Keratinocyte (primary cell): ENCODE results near the gene PHOSPHO1.

Experiments
- EZH2 ChIP-seq: IDR thresholded peaks from one replicate; pipeline ENCODE4 v1.6.1; 2012; ENCODE audit warnings: inconsistent platforms, mild to moderate bottlenecking, low read length, moderate library complexity
- TF ChIP-seq, protein P1 (sequence below), 3 experiments: IDR thresholded peaks in 1 of 3; conservative IDR thresholded peaks in 1 of 3; optimal IDR thresholded peaks in 1 of 3; 2 replicates in 2 of 3; 3 replicates in 1 of 3; pipeline versions ENCODE3 to v1.5.1; 2011; ENCODE audit warnings: low read length in 3 of 3, mild to moderate bottlenecking in 3 of 3, moderate library complexity in 2 of 3, control low read depth in 1 of 3, inconsistent platforms in 1 of 3; ENCODE audit not compliant: insufficient read depth in 2 of 3; ENCODE audit errors: extremely low read depth in 1 of 3

GRCh38 chr17:49235896-49236295, 5.3 kb upstream of the PHOSPHO1 start:
- no peak for TF ChIP-seq EZH2
- TF ChIP-seq, protein P1, sequence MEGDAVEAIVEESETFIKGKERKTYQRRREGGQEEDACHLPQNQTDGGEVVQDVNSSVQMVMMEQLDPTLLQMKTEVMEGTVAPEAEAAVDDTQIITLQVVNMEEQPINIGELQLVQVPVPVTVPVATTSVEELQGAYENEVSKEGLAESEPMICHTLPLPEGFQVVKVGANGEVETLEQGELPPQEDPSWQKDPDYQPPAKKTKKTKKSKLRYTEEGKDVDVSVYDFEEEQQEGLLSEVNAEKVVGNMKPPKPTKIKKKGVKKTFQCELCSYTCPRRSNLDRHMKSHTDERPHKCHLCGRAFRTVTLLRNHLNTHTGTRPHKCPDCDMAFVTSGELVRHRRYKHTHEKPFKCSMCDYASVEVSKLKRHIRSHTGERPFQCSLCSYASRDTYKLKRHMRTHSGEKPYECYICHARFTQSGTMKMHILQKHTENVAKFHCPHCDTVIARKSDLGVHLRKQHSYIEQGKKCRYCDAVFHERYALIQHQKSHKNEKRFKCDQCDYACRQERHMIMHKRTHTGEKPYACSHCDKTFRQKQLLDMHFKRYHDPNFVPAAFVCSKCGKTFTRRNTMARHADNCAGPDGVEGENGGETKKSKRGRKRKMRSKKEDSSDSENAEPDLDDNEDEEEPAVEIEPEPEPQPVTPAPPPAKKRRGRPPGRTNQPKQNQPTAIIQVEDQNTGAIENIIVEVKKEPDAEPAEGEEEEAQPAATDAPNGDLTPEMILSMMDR (optimal IDR thresholded peaks at IDR 0.05 in 1 of 3, IDR thresholded peaks at IDR 0.05 in 1 of 3, conservative IDR thresholded peaks at IDR 0.05 in 1 of 3; ENCODE audit: extremely low read depth in 1 of 3, insufficient read depth in 2 of 3, low read length in 3 of 3), result no peak
